HepG2 (cell line): Measurements from ENCODE around the gene NCOA7. TPM values are rescaled to one million over a fixed set of nuclear protein-coding genes. Genes with fewer than 3 reads are reported as not detected.
A peak's percentile ranks its signal among the peaks of the same experiment; 100 is the strongest.

Source experiments
- CEBPG ChIP-seq: IDR thresholded peaks from 2 replicates; pipeline ENCODE4 v1.6.1; 2016
- EP300 ChIP-seq, 3 experiments: sonication (generic) in 1 of 3; formaldehyde crosslinking in 1 of 3; IDR thresholded peaks; 2 replicates each; pipeline versions ENCODE4 v1.5.1 to v1.6.1; 2011 to 2020; ENCODE audit warnings: low read depth in 2 of 3, low read length in 2 of 3, borderline replicate concordance in 1 of 3, improper control_type of control experiment in 1 of 3, mild to moderate bottlenecking in 1 of 3, missing genetic modification reagents in 1 of 3, moderate library complexity in 1 of 3
- ERF ChIP-seq: IDR thresholded peaks from 2 replicates; pipeline ENCODE4 v1.6.1; 2018; ENCODE audit warnings: missing biosample characterization, missing genetic modification reagents
- KDM5B ChIP-seq: sonication (generic); formaldehyde crosslinking; IDR thresholded peaks from 2 replicates; pipeline ENCODE4 v1.4.0; 2020; ENCODE audit warnings: missing genetic modification reagents, mild to moderate bottlenecking, borderline replicate concordance
- PAF1 ChIP-seq: IDR thresholded peaks from 2 replicates; pipeline ENCODE4 v1.6.1; 2016; ENCODE audit warnings: missing genetic modification reagents, missing compliant biosample characterization
- PPARG ChIP-seq: conservative IDR thresholded peaks from 2 replicates; pipeline ENCODE4 v1.6.1; 2016; ENCODE audit warnings: missing biosample characterization, missing genetic modification reagents
- REXO4 ChIP-seq: sonication (generic); formaldehyde crosslinking; IDR thresholded peaks from 2 replicates; pipeline ENCODE4 v1.8.0; 2022; ENCODE audit warnings: missing genetic modification reagents, mild to moderate bottlenecking, borderline replicate concordance
- SAP130 ChIP-seq: IDR thresholded peaks from 2 replicates; pipeline ENCODE4 v1.6.1; 2016; ENCODE audit warnings: low read depth
- SIX1 ChIP-seq: sonication (generic); formaldehyde crosslinking; IDR thresholded peaks from 2 replicates; pipeline ENCODE4 v1.4.0; 2020; ENCODE audit warnings: missing genetic modification reagents, borderline replicate concordance
- SMAD1 ChIP-seq: sonication (generic); formaldehyde crosslinking; IDR thresholded peaks from 2 replicates; pipeline ENCODE4 v1.4.0; 2020; ENCODE audit warnings: missing genetic modification reagents, low read depth, mild to moderate bottlenecking, borderline replicate concordance
- TBL1XR1 ChIP-seq: fragments of 150-350 bp; IDR thresholded peaks from 2 replicates; pipeline ENCODE4 v1.6.1; 2014; ENCODE audit warnings: borderline replicate concordance, low read length; ENCODE audit not compliant: partially characterized antibody
- XBP1 ChIP-seq: sonication (generic); formaldehyde crosslinking; IDR thresholded peaks from 2 replicates; pipeline ENCODE4 v1.5.0; 2020; ENCODE audit warnings: missing genetic modification reagents
- ZKSCAN5 ChIP-seq: sonication (generic); formaldehyde crosslinking; IDR thresholded peaks from 2 replicates; pipeline ENCODE4 v1.5.1; 2020; ENCODE audit warnings: mild to moderate bottlenecking, missing genetic modification reagents
- ZNF317 ChIP-seq: sonication (generic); formaldehyde crosslinking; IDR thresholded peaks from 2 replicates; pipeline ENCODE4 v1.5.0; 2020; ENCODE audit warnings: mild to moderate bottlenecking, missing genetic modification reagents
- ZNF354B ChIP-seq: sonication (generic); formaldehyde crosslinking; IDR thresholded peaks from 2 replicates; pipeline ENCODE4 v1.8.0; 2022; ENCODE audit warnings: mild to moderate bottlenecking, missing genetic modification reagents
- ZNF558 ChIP-seq: sonication (generic); formaldehyde crosslinking; IDR thresholded peaks from 2 replicates; pipeline ENCODE4 v1.9.0; 2022; ENCODE audit warnings: mild to moderate bottlenecking, missing genetic modification reagents, borderline replicate concordance
- ZNF781 ChIP-seq: sonication (generic); formaldehyde crosslinking; IDR thresholded peaks from 2 replicates; pipeline ENCODE4 v1.5.1; 2020; ENCODE audit warnings: borderline replicate concordance, mild to moderate bottlenecking, missing genetic modification reagents; ENCODE audit errors: not compliant biosample characterization
- ZNF792 ChIP-seq: IDR thresholded peaks from 2 replicates; pipeline ENCODE4 v1.6.1; 2016
- polyA plus RNA-seq, 8 experiments: library from polyadenylated mRNA; depleted of rRNA in 3 of 8; stranded (reverse) in 7 of 8; unstranded in 1 of 8; fragments of >200 nt; fragmentation: Illumina TruSeq in 4 of 8; extraction: Trizol in 4 of 8; gene quantifications; 2 replicates each; pipeline versions ENCODE4 v1.2.1 to v1.2.3, GENCODE V29; 2011 to 2016; ENCODE audit warnings: low read depth in 4 of 8, missing spikeins in 1 of 8, mixed read lengths in 1 of 8; ENCODE audit not compliant: insufficient read depth in 1 of 8
- total RNA-seq, 5 experiments: library from RNA; depleted of rRNA; stranded (reverse); fragments of >200 nt; fragmentation: Illumina TruSeq; extraction: Trizol; gene quantifications; 2 replicates each; pipeline ENCODE4 v1.2.3, GENCODE V29; 2016; ENCODE audit warnings: low read depth in 1 of 5
- TF ChIP-seq, protein P1 (sequence below): IDR thresholded peaks from 2 replicates; pipeline ENCODE4 v1.6.1; 2016; ENCODE audit warnings: low read depth, control low read depth
- TF ChIP-seq, protein P2 (sequence below): sonication (generic); formaldehyde crosslinking; IDR thresholded peaks from 2 replicates; pipeline ENCODE4 v1.4.0; 2020; ENCODE audit warnings: missing genetic modification reagents
- TF ChIP-seq, protein P3 (sequence below): IDR thresholded peaks from 2 replicates; pipeline ENCODE4 v1.6.1; 2016; ENCODE audit warnings: missing compliant biosample characterization, missing genetic modification reagents, borderline replicate concordance
- TF ChIP-seq, protein P4 (sequence below): sonication (generic); formaldehyde crosslinking; IDR thresholded peaks from 2 replicates; pipeline ENCODE4 v1.4.0; 2020; ENCODE audit warnings: missing genetic modification reagents, mild to moderate bottlenecking, borderline replicate concordance

NCOA7 gene
- total and polyA plus RNA-seq, 2 of the 13 experiments (the other 11 are each of a cell fraction or from before 2014, with no cell fraction given): 13.6 to 20.8 TPM

DNA sequence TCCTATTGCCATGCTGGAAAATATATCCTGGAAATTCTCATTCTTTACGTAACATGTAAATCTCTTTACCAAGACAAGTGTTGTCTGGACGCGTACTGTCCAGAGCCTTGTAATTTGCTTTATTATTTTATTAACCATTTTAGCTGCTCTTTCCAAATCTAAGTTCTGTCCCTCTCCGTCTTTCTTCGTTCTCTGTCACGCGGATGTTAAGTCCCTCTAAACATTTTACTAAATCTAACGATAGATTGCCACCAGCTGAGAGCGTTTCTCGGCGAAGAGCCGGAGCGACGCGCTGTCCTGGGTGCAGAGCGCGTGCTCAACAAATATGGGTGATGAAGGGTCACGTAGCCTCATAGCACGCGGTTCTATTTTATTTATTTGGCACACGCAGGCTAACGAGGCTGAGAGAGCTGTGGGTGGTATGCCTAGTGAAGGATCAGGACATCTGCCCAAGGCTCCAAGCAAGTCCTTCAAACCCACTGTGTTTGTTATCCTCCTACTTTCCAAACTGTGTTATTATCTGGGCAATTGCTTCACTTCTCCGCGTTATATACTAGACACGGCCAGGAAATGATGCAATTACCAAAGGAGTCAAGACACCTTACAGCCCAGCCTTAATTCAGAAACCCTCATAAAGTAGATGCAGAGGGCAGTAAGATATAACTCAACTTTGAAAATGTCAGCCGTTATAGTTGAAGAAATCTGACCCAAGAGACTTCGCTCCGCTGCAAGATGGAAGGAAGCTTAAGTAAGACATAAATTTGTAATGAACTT, 10.0 kb upstream of the NCOA7 start (continued):
- TF ChIP-seq, protein P1, sequence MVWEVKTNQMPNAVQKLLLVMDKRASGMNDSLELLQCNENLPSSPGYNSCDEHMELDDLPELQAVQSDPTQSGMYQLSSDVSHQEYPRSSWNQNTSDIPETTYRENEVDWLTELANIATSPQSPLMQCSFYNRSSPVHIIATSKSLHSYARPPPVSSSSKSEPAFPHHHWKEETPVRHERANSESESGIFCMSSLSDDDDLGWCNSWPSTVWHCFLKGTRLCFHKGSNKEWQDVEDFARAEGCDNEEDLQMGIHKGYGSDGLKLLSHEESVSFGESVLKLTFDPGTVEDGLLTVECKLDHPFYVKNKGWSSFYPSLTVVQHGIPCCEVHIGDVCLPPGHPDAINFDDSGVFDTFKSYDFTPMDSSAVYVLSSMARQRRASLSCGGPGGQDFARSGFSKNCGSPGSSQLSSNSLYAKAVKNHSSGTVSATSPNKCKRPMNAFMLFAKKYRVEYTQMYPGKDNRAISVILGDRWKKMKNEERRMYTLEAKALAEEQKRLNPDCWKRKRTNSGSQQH (CRISPR knock-in tag): no peak
- TF ChIP-seq PAF1 (CRISPR knock-in tag) (no peak), KDM5B (CRISPR knock-in tag) (peak; percentile 77; the same call in 1 of the 2 replicates), XBP1 (0 out of 2 replicates have a peak, but pooled peaks have one; percentile 38), EP300 (IDR thresholded peaks at IDR 0.05; ENCODE audit: low read depth in 2 of 2, low read length in 2 of 2) (0 out of 4 replicates have a peak, but pooled peaks of 1 of the 2 experiments have one; percentile 36), EP300 (CRISPR knock-in tag; IDR thresholded peaks at IDR 0.05; ENCODE audit: borderline replicate concordance) (peak; percentile 11; the same call in 1 of the 2 replicates), ZNF558 (peak; percentile 53; the same call in 1 of the 2 replicates), SMAD1 (CRISPR knock-in tag) (no peak), SIX1 (CRISPR knock-in tag) (no peak), REXO4 (no peak), TBL1XR1 (no peak), ZNF354B (CRISPR knock-in tag) (peak; percentile 1; the same call in 1 of the 2 replicates), ERF (CRISPR knock-in tag) (peak; percentile 27), ZNF317 (CRISPR knock-in tag) (peak; percentile 42; the same call in 1 of the 2 replicates), SAP130 (CRISPR knock-in tag) (peak; percentile 75), PPARG (CRISPR knock-in tag) (peak; percentile 25; the same call in 1 of the 2 replicates), ZKSCAN5 (CRISPR knock-in tag) (no peak), ZNF792 (CRISPR knock-in tag) (0 out of 2 replicates have a peak, but pooled peaks have one; percentile 27), CEBPG (CRISPR knock-in tag) (peak; percentile 99), ZNF781 (CRISPR knock-in tag) (peak; percentile 93)
- TF ChIP-seq, protein P2, sequence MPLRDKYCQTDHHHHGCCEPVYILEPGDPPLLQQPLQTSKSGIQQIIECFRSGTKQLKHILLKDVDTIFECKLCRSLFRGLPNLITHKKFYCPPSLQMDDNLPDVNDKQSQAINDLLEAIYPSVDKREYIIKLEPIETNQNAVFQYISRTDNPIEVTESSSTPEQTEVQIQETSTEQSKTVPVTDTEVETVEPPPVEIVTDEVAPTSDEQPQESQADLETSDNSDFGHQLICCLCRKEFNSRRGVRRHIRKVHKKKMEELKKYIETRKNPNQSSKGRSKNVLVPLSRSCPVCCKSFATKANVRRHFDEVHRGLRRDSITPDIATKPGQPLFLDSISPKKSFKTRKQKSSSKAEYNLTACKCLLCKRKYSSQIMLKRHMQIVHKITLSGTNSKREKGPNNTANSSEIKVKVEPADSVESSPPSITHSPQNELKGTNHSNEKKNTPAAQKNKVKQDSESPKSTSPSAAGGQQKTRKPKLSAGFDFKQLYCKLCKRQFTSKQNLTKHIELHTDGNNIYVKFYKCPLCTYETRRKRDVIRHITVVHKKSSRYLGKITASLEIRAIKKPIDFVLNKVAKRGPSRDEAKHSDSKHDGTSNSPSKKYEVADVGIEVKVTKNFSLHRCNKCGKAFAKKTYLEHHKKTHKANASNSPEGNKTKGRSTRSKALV (CRISPR knock-in tag): peak; percentile 23; the same call in 1 of the 2 replicates
- TF ChIP-seq, protein P3, sequence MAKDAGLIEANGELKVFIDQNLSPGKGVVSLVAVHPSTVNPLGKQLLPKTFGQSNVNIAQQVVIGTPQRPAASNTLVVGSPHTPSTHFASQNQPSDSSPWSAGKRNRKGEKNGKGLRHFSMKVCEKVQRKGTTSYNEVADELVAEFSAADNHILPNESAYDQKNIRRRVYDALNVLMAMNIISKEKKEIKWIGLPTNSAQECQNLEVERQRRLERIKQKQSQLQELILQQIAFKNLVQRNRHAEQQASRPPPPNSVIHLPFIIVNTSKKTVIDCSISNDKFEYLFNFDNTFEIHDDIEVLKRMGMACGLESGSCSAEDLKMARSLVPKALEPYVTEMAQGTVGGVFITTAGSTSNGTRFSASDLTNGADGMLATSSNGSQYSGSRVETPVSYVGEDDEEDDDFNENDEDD (CRISPR knock-in tag): peak; percentile 76; the same call in 1 of the 2 replicates
- TF ChIP-seq, protein P4, sequence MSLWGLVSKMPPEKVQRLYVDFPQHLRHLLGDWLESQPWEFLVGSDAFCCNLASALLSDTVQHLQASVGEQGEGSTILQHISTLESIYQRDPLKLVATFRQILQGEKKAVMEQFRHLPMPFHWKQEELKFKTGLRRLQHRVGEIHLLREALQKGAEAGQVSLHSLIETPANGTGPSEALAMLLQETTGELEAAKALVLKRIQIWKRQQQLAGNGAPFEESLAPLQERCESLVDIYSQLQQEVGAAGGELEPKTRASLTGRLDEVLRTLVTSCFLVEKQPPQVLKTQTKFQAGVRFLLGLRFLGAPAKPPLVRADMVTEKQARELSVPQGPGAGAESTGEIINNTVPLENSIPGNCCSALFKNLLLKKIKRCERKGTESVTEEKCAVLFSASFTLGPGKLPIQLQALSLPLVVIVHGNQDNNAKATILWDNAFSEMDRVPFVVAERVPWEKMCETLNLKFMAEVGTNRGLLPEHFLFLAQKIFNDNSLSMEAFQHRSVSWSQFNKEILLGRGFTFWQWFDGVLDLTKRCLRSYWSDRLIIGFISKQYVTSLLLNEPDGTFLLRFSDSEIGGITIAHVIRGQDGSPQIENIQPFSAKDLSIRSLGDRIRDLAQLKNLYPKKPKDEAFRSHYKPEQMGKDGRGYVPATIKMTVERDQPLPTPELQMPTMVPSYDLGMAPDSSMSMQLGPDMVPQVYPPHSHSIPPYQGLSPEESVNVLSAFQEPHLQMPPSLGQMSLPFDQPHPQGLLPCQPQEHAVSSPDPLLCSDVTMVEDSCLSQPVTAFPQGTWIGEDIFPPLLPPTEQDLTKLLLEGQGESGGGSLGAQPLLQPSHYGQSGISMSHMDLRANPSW (CRISPR knock-in tag): no peak; the same call in none of the 2 replicates
